HL-60 (cell line): ENCODE results near the gene PRSS53.

ENCODE experiments used
- DNase-seq, 2 experiments: peaks; one replicate each; pipeline ENCODE4 v3.0.0-alpha.2; 2010 to 2020; ENCODE audit warnings: low read depth in 1 of 2, low spot score in 1 of 2
- H3K27ac ChIP-seq: fragments of 250-450 bp; sonication (Bioruptor Pico); replicated peaks from 2 replicates; pipeline ENCODE4 v1.5.1; 2020; ENCODE audit warnings: mild to moderate bottlenecking, moderate library complexity
- H3K27me3 ChIP-seq: fragments of 250-450 bp; sonication (Bioruptor Pico); 2 replicates; pipeline ENCODE4 v1.5.1; 2021; ENCODE audit warnings: mild to moderate bottlenecking, moderate library complexity; ENCODE audit not compliant: insufficient read depth, poor library complexity, severe bottlenecking
- H3K4me3 ChIP-seq: replicated peaks from 2 replicates; pipeline ENCODE4 v1.5.1; 2011; ENCODE audit warnings: mild to moderate bottlenecking, control low read depth, low read length; ENCODE audit not compliant: insufficient read depth
- CTCF ChIP-seq: IDR thresholded peaks from one replicate; pipeline ENCODE4 v1.5.1; 2011; ENCODE audit warnings: low read length, control low read depth, inconsistent platforms; ENCODE audit not compliant: insufficient read depth
- GABPA ChIP-seq: IDR thresholded peaks from 2 replicates; pipeline ENCODE4 v1.6.1; 2012; ENCODE audit warnings: low read depth
- POLR2AphosphoS5 ChIP-seq: IDR thresholded peaks from 2 replicates; pipeline ENCODE4 v1.6.1; 2012; ENCODE audit warnings: low read depth
- REST ChIP-seq: IDR thresholded peaks from 2 replicates; pipeline ENCODE4 v1.6.1; 2012; ENCODE audit warnings: low read depth; ENCODE audit not compliant: insufficient replicate concordance
- SPI1 ChIP-seq: IDR thresholded peaks from 2 replicates; pipeline ENCODE4 v1.6.1; 2012; ENCODE audit warnings: low read depth, mild to moderate bottlenecking, borderline replicate concordance

PRSS53 gene

GRCh38 chr16:31077592-31078396 lies 10.9 kb downstream of the PRSS53 start:
- Histone ChIP-seq H3K27me3 (no peaks in the 10 kb centered on the region), H3K4me3 (no peak overlapping the region), H3K27ac (no peak overlapping the region; the same call in 1 of the 2 replicates)
- TF ChIP-seq SPI1 (no peak), REST (no peak), CTCF (no peak), POLR2AphosphoS5 (no peak)
- no peak for DNase-seq

- H3K4me3 ChIP-seq = no peak overlapping the region
- no peaks in the 10 kb centered on the region for H3K27me3 ChIP-seq
- H3K27ac ChIP-seq = no peak overlapping the region
- DNase-seq = no peak
- TF ChIP-seq GABPA = no peak
- TF ChIP-seq SPI1 = no peak
- no peak for TF ChIP-seq CTCF
- no peak for TF ChIP-seq POLR2AphosphoS5
- TF ChIP-seq REST = no peak
Observed at GRCh38 chr16:31077024-31077423, 11.7 kb downstream of the PRSS53 start.

- H3K27me3 ChIP-seq = no peaks in the 10 kb centered on the region
- no peak for TF ChIP-seq POLR2AphosphoS5
- no peak for TF ChIP-seq GABPA
- DNase-seq = no peak
- H3K27ac ChIP-seq = no peak overlapping the region
- no peak overlapping the region for H3K4me3 ChIP-seq
Observed at GRCh38 chr16:31076319-31076718, 12.4 kb downstream of the PRSS53 start.

- H3K27ac ChIP-seq = peak overlapping the region; percentile 88
- no peaks in the 10 kb centered on the region for H3K27me3 ChIP-seq
- H3K4me3 ChIP-seq = peak overlapping the region; percentile 71
- TF ChIP-seq CTCF = no peak
- no peak for TF ChIP-seq REST
- no peak for TF ChIP-seq POLR2AphosphoS5
- TF ChIP-seq GABPA = no peak
- no peak for TF ChIP-seq SPI1
- no peak for DNase-seq
Observed at GRCh38 chr16:31074814-31075183, 13.9 kb downstream of the PRSS53 start.
